GM12872 (cell line): ENCODE measurements around the gene MAN1C1.
A peak's percentile ranks its signal among the peaks of the same experiment; 100 is the strongest.

ENCODE experiments used
- CTCF ChIP-seq: IDR thresholded peaks from 3 replicates; pipeline ENCODE4 v1.5.1; 2011; ENCODE audit warnings: low read depth, mild to moderate bottlenecking, low read length, moderate library complexity; ENCODE audit not compliant: insufficient read depth

MAN1C1 gene

GRCh38 chr1:25807480-25808390, 191.1 kb downstream of the MAN1C1 start:
- TF ChIP-seq CTCF: no peak

DNA sequence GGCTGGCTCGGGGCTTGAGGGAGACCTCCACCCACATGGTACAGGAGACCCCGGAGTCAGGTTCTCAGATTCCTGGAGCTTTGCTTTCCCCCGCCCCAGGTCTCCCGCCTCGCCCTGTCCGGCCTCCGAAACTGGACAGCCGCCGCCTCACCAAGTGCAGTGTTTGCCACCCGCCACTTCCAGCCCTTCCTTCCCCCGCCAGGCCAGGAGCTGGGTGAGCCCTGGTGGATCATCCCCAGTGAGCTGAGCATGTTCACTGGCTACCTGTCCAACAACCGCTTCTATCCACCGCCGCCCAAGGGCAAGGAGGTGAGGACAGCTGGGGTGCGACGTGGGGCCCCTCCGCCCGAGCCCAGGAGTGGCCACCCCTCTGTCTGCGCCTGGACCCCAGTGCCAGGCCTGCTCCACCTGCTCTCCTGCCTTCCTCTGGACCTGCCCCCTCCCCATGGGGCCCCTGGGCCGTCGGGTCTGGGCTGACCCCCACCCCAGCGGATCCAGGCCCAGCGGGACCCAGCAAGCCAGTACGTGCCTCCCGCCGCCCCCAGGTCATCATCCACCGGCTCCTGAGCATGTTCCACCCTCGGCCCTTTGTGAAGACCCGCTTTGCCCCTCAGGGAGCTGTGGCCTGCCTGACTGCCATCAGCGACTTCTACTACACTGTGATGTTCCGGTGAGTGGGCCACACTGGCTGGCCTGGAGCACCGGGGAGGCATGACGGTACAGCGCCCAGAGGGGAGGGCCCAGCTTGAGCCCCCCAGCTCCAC, 192.1 kb downstream of the MAN1C1 start:
- TF ChIP-seq CTCF: no peak

DNA sequence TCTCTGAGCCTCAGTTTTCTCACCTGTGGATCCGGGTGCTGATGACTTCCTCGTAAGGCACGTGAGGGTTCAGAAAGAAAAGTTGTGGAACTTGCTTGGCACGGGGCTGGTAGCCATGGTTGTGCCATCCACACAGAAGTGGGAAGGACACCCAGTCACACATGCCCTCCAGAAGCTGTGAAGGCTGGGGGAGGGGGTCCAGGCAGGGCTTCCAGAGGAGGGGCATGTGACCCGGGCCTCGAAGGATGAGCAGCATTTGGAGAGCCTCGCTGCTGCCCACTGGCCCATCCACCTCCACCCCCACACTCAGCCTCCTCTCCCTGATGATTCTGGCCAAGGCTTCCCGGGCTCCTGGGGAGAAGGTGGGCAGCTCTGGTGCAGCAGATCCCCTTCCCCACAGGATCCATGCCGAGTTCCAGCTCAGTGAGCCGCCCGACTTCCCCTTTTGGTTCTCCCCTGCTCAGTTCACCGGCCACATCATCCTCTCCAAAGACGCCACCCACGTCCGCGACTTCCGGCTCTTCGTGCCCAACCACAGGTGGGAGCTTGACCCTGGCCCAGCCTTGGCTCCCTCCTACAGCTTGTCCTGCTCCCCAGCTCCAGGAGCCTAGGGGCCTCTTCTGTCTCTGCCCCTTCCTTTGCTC, 192.8 kb downstream of the MAN1C1 start:
- no peak for TF ChIP-seq CTCF

GRCh38 chr1:25809929-25810328, 193.3 kb downstream of the MAN1C1 start:
- TF ChIP-seq CTCF: no peak

DNA sequence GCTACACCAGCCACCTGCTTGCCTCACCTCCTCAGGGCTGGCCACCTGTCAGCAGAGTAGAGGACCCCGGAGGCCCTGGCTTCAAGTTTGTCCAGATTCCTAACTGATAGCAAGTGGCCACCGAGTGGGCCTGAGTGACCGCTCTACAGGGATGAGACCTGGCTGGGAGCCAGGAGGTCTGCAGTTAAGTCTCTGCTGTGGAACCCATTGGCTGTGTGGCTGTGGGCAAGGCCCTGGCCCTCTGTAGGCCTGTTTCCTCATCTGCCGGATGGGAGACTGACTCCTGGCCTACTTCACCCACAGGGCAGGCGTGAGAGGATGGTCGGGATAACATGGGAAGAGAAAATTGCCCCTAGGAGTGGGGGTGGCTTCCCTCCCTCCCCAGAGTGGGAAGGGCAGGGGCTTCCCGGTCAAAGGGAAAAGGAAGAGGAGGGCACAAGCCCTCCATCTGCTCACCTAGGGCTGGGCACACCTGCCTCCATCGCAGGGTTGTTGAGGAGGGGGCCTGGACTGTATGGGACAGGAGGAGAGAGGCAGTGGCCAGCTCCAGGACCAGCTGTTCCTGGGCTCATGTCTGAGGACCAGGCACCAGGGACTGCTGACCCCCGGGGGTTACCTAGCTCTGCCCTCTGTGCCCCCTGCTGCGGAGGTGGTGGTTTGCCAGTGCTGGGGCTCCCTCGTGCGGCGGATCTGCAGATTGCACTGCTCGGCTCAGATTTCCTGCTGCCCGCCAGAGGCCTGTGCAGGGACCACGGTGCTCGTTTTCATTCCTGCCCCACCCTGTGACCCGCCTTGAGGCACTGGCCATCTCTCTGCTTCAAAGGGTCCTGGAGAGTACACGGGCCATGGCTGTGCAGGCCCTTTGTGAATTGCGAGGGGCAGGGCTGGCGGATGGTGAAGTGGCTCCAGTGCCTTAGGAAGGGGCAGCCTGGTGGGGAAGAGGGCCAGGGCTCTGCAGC, 194.0 kb downstream of the MAN1C1 start:
- TF ChIP-seq CTCF: peak; percentile 95

GRCh38 chr1:25811384-25812082, 194.9 kb downstream of the MAN1C1 start:
- no peak for TF ChIP-seq CTCF
